Measurements from ENCODE around the gene MTURN.

Gene MTURN

GRCh38 chr7:30175636-30176147, 40.9 kb downstream of the MTURN start:
- intact Hi-C loops (cut with DNase I; ENCODE audit: low total_unique reads) = no loop called here
- no peak for TF ChIP-seq CTCF (IDR thresholded peaks at IDR 0.05)
- H3K27ac ChIP-seq = peak overlapping the region; percentile 35 to 86

GRCh38 chr7:30176463-30177109, 41.8 kb downstream of the MTURN start:
- Histone ChIP-seq H3K36me3 (no peaks in the 10 kb centered on the region), H3K4me3 (no peak overlapping the region), H3K27me3 (no peaks in the 10 kb centered on the region), H3K9me3 (no peaks in the 10 kb centered on the region), H3K27ac (peak overlapping the region in 1 of 2 donors; percentile 86), H3K4me1 (peaks cover 0 to 92% (median 69%) of the 10 kb centered on the region in 4 donors)
- DNase-seq = no peak
- no peak for TF ChIP-seq CTCF (IDR thresholded peaks at IDR 0.05)
- intact Hi-C loops (cut with DNase I; ENCODE audit: low total_unique reads) = no loop called here

More at GRCh38 chr7:30175636-30176147, 40.9 kb downstream of the MTURN start:
- Histone ChIP-seq H3K4me1 (peaks cover 0 to 91% (median 69%) of the 10 kb centered on the region in 4 donors), H3K27me3 (no peaks in the 10 kb centered on the region), H3K9me3 (no peaks in the 10 kb centered on the region), H3K4me3 (no peak overlapping the region), H3K36me3 (no peaks in the 10 kb centered on the region)
- DNase-seq = no peak

GRCh38 chr7:30177186-30177585, 42.4 kb downstream of the MTURN start:
- peaks cover 0 to 92% (median 67%) of the 10 kb centered on the region in 4 donors for H3K4me1 ChIP-seq
- H3K36me3 ChIP-seq = no peaks in the 10 kb centered on the region
- intact Hi-C loops (cut with DNase I; ENCODE audit: low total_unique reads) = no loop called here
- no peaks in the 10 kb centered on the region for H3K27me3 ChIP-seq
- no peak for DNase-seq
- no peak for TF ChIP-seq CTCF (IDR thresholded peaks at IDR 0.05)
- H3K9me3 ChIP-seq = no peaks in the 10 kb centered on the region
- H3K27ac ChIP-seq = no peak overlapping the region
- H3K4me3 ChIP-seq = no peak overlapping the region

GRCh38 chr7:30177965-30178364, 43.2 kb downstream of the MTURN start:
- Histone ChIP-seq H3K27ac (no peak overlapping the region), H3K4me1 (peaks cover 0 to 92% (median 66%) of the 10 kb centered on the region in 4 donors), H3K9me3 (no peaks in the 10 kb centered on the region), H3K36me3 (no peaks in the 10 kb centered on the region), H3K4me3 (no peak overlapping the region), H3K27me3 (no peaks in the 10 kb centered on the region)
- no peak for TF ChIP-seq CTCF (IDR thresholded peaks at IDR 0.05)
- intact Hi-C loops (cut with DNase I; ENCODE audit: low total_unique reads) = no loop called here
- DNase-seq = no peak

- no peak for TF ChIP-seq CTCF (IDR thresholded peaks at IDR 0.05)
- Histone ChIP-seq H3K4me1 (peaks cover 0 to 92% (median 60%) of the 10 kb centered on the region in 4 donors), H3K4me3 (no peak overlapping the region), H3K27me3 (no peaks in the 10 kb centered on the region), H3K9me3 (no peaks in the 10 kb centered on the region), H3K36me3 (no peaks in the 10 kb centered on the region), H3K27ac (peak overlapping the region in 1 of 2 donors; percentile 21)
- DNase-seq = no peak
- intact Hi-C loops (cut with DNase I; ENCODE audit: low total_unique reads) = no loop called here
Observed at GRCh38 chr7:30178748-30179436, 44.1 kb downstream of the MTURN start.
